Activated CD8-positive, alpha-beta memory T cell treated with anti-CD3 and anti-CD28 coated beads, Interleukin-2, amount 50 U/mL, for 1 hour (primary cell): ENCODE measurements around the gene PDE6C.

Source experiments
- DNase-seq: peaks from one replicate; pipeline ENCODE4 v3.0.0-alpha.2; 2020; ENCODE audit errors: extremely low read depth

The PDE6C gene

DNA sequence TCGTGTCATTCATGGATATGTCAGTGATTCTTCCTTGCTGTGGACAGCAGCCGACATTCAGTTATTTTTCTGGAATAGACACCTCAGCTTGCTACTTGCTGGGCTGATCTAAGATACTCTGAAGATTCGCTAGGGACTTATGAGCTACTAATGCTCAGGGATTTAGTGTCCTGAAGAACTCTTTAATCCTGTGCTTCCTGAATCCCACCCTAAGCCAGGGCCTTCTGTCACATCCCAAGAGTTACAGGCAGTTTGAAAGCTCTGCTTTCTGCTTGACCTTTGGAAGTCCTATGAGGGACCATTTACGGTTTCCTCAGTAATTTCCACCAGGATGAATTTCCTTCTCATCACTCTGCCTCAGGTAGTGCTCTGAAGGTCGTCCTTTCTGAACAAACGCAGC is at the start of gene PDE6C:
TSS of gene PDE6C (plus strand) at position 227 of the 400 bp plus-strand sequence. CDS start 189 bp downstream, outside the sequence.
- no peak for DNase-seq

GRCh38 chr10:93565446-93565845 is 46.9 kb upstream of the PDE6C start:
- DNase-seq, result no peak

- DNase-seq, result no peak
These were observed 45.7 kb upstream of the PDE6C start, which contains the start of gene FFAR4 for GRCh38 chr10:93566435-93567276. FFAR4 (plus strand) TSS chr10:93566665; CDS start chr10:93566721, 56 bp downstream.

- DNase-seq, result no peak
These were observed 44.8 kb upstream of the PDE6C start for GRCh38 chr10:93567277-93568104.

- no peak for DNase-seq
These were observed 44.3 kb upstream of the PDE6C start for GRCh38 chr10:93568105-93568390.

DNA sequence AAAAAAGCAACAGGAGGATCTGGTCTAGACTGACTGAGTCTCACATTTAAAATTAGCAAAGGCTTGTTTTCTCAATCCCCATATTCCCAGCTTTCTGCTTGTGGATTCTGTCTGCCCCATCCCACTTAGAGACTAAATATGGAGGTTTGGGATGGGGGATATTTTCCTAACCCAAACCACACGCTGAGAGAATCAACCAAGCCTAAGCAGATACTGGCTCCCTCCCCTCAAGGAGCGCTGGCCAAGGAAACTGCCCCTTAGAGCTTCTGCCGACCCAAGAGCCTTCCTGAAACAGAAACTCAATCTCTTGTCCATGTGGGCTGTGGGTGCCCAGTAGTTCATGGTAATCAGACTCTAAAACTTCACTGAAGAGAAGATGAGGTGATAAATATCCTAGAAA is 42.0 kb upstream of the PDE6C start:
- DNase-seq, result no peak

GRCh38 chr10:93572606-93573005 is 39.7 kb upstream of the PDE6C start:
- DNase-seq, result no peak

DNA sequence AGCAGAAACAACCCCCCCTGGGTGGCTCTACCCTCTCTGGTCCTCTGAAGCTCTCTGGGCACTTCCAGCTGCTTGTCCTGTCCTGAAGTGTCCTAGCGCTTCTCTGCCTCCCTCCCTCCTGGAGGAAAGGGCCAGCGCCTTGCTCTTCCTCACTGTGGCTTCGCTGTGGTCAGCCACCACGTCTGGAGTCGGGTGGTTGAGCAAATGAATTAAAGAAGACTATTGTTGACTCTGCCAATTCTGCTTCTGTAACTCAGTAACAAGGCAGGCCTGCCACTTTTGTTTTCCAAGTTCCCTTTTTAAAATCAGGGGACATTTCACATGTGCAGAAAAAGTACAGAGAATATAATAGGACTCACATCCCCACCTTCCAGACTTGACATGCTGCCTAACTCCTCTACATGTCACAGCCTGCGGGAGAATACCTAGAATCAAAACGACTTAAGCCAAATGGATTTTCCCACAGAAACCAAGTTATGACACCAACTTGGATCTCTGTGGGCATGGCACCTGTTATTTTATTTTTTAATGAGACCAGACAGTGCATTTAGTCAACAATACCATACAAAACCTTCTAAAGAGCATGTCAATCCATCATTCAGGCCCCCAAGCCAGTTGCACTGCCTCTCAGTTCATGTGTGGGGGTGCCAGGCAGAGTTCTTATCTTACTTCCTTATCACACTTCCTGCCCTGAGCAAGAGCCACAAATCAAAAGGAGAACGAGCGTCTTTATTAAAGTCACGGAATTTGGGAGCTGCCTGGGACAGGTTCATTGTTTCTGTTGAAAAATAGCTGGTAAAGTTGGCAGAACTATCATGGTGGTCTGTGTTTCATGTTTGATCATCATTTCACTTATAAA is 39.1 kb upstream of the PDE6C start:
- no peak for DNase-seq

GRCh38 chr10:93573924-93574323 is 38.4 kb upstream of the PDE6C start:
- no peak for DNase-seq

GRCh38 chr10:93576888-93577287 is 35.4 kb upstream of the PDE6C start:
- no peak for DNase-seq

DNA sequence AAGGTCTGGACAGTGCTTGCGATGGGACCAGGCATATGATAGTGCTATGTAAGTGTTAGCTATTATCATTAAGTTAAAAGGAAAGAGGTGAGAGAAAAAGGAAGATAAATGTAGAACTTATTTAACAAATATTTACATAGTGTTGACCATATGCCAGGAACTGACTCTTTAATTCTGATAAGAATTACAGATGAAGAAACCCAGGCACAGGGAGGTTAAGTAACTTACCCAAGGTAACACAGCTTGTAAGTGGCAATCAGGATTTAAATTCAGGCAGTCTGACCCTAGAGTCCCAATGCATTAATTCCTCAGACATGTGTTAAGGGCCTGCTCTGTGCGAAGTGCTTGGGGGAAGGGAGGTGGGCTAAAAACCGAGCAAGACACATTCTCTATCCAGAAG is 34.8 kb upstream of the PDE6C start:
- DNase-seq, result no peak

GRCh38 chr10:93579089-93579488 is 33.2 kb upstream of the PDE6C start:
- DNase-seq, result no peak

DNA sequence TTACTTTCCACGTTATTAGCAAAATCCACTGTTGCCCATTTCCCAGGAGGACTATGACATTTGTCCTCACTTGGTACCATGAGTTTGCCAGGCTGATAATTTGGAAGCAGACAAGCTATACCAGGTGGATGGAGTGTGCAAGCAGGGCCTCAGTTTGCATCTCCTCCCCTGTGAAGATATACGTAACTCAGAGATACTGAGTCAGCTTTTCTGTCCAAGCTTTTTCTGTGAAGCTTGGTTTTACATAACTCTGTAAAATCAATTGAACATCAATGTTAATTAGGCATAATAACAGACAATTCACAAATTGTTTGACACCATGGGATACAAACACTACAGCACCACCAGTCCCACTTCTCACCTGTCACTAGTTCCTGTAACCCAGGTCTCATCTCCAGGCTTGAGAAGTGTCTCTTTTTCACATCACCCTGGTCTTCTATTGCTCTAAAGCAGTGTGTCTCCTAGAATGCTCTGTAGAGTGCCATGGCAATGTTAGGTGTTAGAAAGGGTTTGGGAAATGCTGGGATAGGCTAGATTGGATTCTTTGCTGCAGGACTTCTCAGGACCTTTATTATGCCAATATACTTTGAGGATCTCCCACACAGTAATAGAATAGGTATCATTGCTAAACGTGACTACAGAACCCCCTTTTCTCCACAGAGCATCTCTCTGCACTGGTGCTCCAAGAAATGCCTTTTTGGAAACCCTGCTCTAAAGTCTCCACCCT is 32.2 kb upstream of the PDE6C start:
- no peak for DNase-seq

GRCh38 chr10:93580828-93581227 is 31.5 kb upstream of the PDE6C start:
- DNase-seq, result no peak

DNA sequence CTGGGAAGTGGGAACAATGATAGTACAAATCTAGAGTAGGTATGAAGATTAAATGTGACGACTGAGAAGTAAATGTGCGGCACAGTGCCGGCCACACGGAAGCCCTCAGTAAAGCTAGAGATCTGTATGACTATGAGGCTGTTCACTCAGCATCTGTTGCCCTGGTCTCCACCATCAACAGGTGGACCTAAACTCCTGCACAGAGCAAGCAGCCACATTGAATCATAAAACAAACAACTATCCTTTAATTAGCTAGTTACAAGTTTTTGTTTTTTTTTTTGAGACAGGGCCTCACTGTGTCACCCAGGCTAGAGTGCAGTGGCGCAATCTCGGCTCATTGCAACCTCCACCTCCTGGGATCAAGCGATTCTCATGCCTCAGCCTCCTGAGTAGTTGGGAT is 27.9 kb upstream of the PDE6C start:
- DNase-seq, result no peak

GRCh38 chr10:93589648-93590562 is 22.4 kb upstream of the PDE6C start:
- no peak for DNase-seq

DNA sequence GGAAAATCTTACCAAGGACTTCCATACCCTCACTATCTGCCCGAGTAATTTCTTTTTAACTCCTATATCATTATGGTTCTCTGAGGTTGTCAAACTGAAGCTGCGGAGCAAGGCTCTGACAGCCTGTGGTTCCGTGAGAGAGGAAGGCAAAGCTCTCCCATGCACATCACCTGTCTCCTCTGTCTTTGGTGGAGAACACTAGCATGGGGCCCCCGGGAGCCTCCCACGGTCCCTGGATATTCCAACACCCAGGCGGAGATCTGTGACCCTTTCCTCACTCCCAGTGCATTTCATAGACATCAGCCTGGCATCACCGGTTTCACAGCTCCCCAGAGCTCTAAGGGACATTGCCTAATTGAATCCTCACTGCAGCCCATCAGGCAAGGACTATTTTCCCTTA is 21.7 kb upstream of the PDE6C start:
- no peak for DNase-seq

DNA sequence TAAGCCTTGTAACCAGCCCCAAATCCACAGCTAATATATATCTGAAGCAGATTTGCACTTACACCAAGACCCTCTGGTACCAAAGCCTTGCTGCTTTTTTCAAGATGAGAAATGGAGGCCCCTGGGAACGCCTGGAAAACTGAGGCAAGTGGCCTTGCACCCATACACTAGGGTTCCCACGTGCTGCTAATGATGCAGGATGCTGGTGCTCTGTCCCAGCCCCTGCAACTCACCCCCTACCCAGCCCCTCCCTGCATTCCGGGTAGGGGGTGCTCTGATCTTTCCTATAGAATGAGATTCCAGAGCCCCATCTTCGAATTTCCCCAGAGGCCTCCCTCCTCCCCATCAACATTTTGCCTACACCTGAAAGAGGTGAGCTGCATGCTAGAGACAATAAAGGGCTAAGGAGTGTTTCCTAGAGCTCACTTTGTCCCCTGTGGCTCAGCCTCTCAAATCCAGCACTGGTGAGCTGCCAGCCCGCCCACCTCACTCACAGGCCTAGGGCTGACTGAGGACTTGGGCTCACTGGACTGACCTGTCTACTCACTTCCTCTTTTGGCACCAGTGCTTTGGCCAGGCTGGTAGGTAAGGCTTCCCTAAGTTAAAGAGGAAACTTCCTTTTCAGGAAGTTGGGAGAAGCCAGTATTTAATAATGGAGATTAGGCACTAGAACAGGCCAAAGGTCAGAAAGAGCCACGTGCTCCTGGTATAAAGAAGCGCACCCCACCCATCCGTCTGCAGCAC is 21.1 kb upstream of the PDE6C start:
- DNase-seq, result no peak

GRCh38 chr10:93593254-93593653 is 19.1 kb upstream of the PDE6C start:
- DNase-seq, result no peak

DNA sequence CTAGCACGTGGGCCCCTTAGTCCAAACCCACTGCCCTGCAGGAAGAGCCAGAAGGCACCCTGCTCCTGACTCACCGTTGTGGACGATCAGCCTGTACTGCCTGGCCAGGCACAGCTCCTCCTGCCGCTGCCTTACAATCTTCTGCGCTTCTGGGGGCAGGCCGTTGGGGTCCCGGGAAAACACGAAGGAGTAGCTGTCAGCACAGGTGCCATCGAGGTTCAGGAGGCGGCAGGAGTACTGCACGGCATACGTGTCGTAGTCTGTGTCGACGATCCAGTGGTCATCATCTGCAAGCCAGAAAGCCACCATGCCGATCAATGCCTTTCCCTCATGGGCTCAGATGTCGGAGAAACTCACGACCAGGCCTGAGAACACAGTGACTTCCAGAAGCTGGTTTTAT is 18.6 kb upstream of the PDE6C start:
- DNase-seq, result no peak
